ENCODE measurements around the gene PVALEF.
"Not testable (repeated sequence)": the region's sequence is repeated elsewhere in the genome, so short reads cannot be mapped to it uniquely, and the experiment has no call there.

The PVALEF gene

DNA sequence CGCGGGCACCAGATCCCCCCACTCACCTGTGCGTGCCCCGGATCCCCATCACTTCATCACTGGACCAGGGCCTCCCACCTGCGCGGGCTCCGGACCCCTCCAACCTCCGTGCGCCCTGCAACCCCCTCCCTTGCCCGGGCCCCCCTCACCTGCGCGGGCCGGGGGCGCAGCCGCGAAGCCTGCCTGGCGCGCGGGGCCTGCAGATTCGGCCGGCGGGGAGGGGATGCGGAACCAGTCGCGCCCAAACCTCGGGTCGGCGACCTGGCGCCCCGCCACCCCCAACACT is 57.3 kb downstream of the PVALEF start:
- no peaks in the 10 kb centered on the region for H3K27me3 ChIP-seq (ENCODE audit: insufficient read depth, low read length)
- H3K36me3 ChIP-seq (ENCODE audit: insufficient read depth, low read length): no peaks in the 10 kb centered on the region
- peak overlapping the region; percentile 94 for H3K4me3 ChIP-seq (ENCODE audit: low read depth, low read length)
- no peak overlapping the region for H3K27ac ChIP-seq (ENCODE audit: low read depth, low read length)
- peaks cover 8% of the 10 kb centered on the region for H3K4me1 ChIP-seq (ENCODE audit: control insufficient read depth, insufficient read depth, low read length, unreplicated experiment)
- peaks cover 5% of the 10 kb centered on the region for H3K79me2 ChIP-seq (ENCODE audit: control insufficient read depth, insufficient read depth, low read length, unreplicated experiment)
- H2AFZ ChIP-seq (ENCODE audit: low read length, unreplicated experiment): peak overlapping the region; percentile 83

DNA sequence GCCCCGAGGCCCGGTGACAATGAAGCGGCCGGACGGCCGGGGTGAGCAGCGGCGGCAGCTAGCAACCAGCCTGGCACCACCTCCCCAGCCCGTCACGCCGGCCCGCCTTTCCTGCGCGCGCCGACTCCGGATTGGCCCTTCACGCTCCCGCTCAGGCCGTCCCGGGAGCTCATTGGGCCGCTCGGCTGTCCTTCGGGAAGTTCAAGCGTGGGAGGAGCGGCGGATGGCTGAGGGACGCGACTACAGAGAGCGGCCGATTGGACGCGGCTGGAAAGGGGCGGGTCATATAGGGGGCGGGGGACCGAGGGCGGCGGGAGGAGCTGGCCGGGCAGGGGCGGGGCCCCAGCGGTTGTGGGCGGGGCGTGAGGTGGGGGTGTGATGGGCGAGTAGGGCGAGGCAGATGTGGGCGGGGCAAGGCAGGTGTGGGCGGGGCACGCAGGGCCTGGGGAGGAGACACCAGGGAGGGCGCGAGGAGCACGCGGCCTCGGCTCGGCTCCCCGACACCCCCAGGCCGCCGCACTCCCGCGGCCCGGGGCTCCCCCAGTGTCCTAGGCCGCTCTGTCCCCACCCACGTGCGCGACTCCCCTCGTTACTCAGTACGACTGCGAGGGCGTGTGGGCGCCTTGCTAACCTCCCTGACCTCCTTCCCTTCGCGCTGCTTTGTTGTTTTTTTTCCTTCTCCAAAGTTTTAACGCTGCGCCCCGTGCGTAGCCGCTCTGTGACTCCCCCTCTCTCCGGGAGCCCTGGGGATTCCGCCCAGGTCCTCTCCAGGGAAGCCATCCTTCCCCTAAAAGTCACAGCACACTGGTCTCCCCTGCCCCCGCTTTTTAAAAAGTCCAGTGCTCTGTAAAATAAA is 57.8 kb downstream of the PVALEF start, which contains the start of gene CEP131:
Gene CEP131, minus strand, starts transcription at position 60 of the 856 bp plus-strand sequence. CDS start 2,909 bp downstream, outside the sequence.
- Histone ChIP-seq H2AFZ (ENCODE audit: low read length, unreplicated experiment) (peak within 1 kb of the TSS; percentile 99), H3K27me3 (ENCODE audit: insufficient read depth, low read length) (no peaks in the 10 kb centered on the region), H3K27ac (ENCODE audit: low read depth, low read length) (no peak within 1 kb of the TSS), H3K4me1 (ENCODE audit: control insufficient read depth, insufficient read depth, low read length, unreplicated experiment) (peaks cover 8% of the 10 kb centered on the region), H3K79me2 (ENCODE audit: control insufficient read depth, insufficient read depth, low read length, unreplicated experiment) (peaks cover 5% of the 10 kb centered on the region), H3K4me3 (ENCODE audit: low read depth, low read length) (peak within 1 kb of the TSS; percentile 94), H3K36me3 (ENCODE audit: insufficient read depth, low read length) (no peaks in the 10 kb centered on the region)

DNA sequence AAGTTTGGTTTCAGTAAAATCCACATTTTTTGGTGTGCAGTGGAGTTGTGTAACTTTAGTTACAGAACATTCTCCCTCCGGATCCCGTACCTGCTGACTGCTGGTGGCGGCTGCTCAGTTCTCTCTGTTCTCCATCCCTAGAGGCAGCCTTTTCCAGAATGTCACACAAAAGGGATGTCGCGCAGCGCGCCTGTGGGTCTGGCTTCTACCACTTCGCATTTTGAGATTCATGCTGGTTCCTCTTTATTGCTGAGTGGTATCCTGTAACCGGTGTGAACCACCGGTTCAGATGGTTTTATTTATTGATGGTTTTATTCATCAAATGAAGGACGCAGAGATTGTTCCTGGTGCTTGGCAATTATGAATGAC is 58.4 kb downstream of the PVALEF start:
- Histone ChIP-seq H3K27me3 (ENCODE audit: insufficient read depth, low read length) (no peaks in the 10 kb centered on the region), H3K27ac (ENCODE audit: low read depth, low read length) (no peak overlapping the region), H3K4me1 (ENCODE audit: control insufficient read depth, insufficient read depth, low read length, unreplicated experiment) (peaks cover 8% of the 10 kb centered on the region), H3K4me3 (ENCODE audit: low read depth, low read length) (peak overlapping the region; percentile 80), H3K79me2 (ENCODE audit: control insufficient read depth, insufficient read depth, low read length, unreplicated experiment) (peaks cover 5% of the 10 kb centered on the region), H3K36me3 (ENCODE audit: insufficient read depth, low read length) (no peaks in the 10 kb centered on the region), H2AFZ (ENCODE audit: low read length, unreplicated experiment) (peak overlapping the region; percentile 99)

DNA sequence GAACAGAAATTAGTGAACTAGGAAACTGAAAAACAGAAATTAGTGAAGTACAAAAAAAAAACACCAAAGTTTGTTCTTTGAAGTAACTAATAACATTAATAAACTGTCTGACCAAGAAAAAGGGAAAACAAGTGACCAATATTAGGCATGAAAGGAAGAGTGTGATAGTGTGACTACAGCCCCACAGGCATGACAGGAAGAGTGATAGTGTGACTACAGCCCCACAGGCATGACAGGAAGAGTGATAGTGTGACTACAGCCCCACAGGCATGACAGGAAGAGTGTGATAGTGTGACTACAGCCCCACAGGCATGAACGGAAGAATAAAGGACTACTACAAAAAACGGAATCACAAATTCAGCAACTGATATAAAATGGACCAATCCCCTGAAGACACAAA is 62.3 kb downstream of the PVALEF start:
- not testable (repeated sequence) for H3K4me1 ChIP-seq (ENCODE audit: control insufficient read depth, insufficient read depth, low read length, unreplicated experiment); H3K36me3 ChIP-seq (ENCODE audit: insufficient read depth, low read length); H2AFZ ChIP-seq (ENCODE audit: low read length, unreplicated experiment); H3K27me3 ChIP-seq (ENCODE audit: insufficient read depth, low read length); H3K27ac ChIP-seq (ENCODE audit: low read depth, low read length); H3K79me2 ChIP-seq (ENCODE audit: control insufficient read depth, insufficient read depth, low read length, unreplicated experiment); H3K4me3 ChIP-seq (ENCODE audit: low read depth, low read length)

DNA sequence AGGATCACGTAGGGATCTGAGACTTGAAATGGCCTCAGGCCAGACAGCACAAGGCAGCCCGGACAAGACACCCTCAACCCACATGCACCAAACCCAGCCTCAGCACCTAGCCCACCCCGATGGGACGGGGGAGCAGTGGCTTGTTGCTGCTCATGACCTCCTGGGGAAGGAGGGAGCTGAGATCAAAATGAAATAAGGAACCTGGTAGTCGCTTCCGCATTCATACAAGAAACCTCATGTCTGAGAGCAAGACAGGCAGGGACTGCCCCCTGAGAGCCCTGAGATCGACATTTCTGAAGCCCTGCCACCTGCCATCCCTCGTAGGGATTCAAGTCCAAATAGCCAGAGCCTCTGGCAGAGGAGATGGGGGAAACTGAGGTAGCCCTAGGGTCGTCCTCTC is 63.1 kb downstream of the PVALEF start:
- H3K27me3 ChIP-seq (ENCODE audit: insufficient read depth, low read length): no peaks in the 10 kb centered on the region
- no peak overlapping the region for H3K27ac ChIP-seq (ENCODE audit: low read depth, low read length)
- no peaks in the 10 kb centered on the region for H3K36me3 ChIP-seq (ENCODE audit: insufficient read depth, low read length)
- H3K79me2 ChIP-seq (ENCODE audit: control insufficient read depth, insufficient read depth, low read length, unreplicated experiment): no peaks in the 10 kb centered on the region
- H2AFZ ChIP-seq (ENCODE audit: low read length, unreplicated experiment): no peak overlapping the region
- H3K4me3 ChIP-seq (ENCODE audit: low read depth, low read length): no peak overlapping the region
- H3K4me1 ChIP-seq (ENCODE audit: control insufficient read depth, insufficient read depth, low read length, unreplicated experiment): peaks cover 3% of the 10 kb centered on the region

GRCh38 chr17:81228834-81229665 is 63.7 kb downstream of the PVALEF start:
- H3K27ac ChIP-seq (ENCODE audit: low read depth, low read length): no peak overlapping the region
- no peak overlapping the region for H2AFZ ChIP-seq (ENCODE audit: low read length, unreplicated experiment)
- H3K79me2 ChIP-seq (ENCODE audit: control insufficient read depth, insufficient read depth, low read length, unreplicated experiment): no peaks in the 10 kb centered on the region
- H3K36me3 ChIP-seq (ENCODE audit: insufficient read depth, low read length): no peaks in the 10 kb centered on the region
- no peak overlapping the region for H3K4me3 ChIP-seq (ENCODE audit: low read depth, low read length)
- H3K27me3 ChIP-seq (ENCODE audit: insufficient read depth, low read length): no peaks in the 10 kb centered on the region
- H3K4me1 ChIP-seq (ENCODE audit: control insufficient read depth, insufficient read depth, low read length, unreplicated experiment): no peaks in the 10 kb centered on the region

DNA sequence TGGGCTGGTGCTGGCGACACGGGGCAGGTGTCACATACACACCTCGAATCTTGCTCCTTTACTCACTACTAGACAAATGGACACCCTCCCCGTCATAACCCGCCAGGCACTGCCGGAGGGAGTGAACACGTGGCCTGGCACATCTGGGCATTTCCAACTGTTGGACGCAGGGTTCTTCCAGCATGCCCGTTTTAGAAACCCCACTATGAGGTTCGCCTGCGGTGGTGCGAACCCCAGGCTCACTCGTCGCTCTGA is 64.3 kb downstream of the PVALEF start:
- Histone ChIP-seq H2AFZ (ENCODE audit: low read length, unreplicated experiment) (no peak overlapping the region), H3K36me3 (ENCODE audit: insufficient read depth, low read length) (no peaks in the 10 kb centered on the region), H3K27ac (ENCODE audit: low read depth, low read length) (no peak overlapping the region), H3K79me2 (ENCODE audit: control insufficient read depth, insufficient read depth, low read length, unreplicated experiment) (no peaks in the 10 kb centered on the region), H3K4me1 (ENCODE audit: control insufficient read depth, insufficient read depth, low read length, unreplicated experiment) (no peaks in the 10 kb centered on the region), H3K27me3 (ENCODE audit: insufficient read depth, low read length) (no peaks in the 10 kb centered on the region), H3K4me3 (ENCODE audit: low read depth, low read length) (no peak overlapping the region)

DNA sequence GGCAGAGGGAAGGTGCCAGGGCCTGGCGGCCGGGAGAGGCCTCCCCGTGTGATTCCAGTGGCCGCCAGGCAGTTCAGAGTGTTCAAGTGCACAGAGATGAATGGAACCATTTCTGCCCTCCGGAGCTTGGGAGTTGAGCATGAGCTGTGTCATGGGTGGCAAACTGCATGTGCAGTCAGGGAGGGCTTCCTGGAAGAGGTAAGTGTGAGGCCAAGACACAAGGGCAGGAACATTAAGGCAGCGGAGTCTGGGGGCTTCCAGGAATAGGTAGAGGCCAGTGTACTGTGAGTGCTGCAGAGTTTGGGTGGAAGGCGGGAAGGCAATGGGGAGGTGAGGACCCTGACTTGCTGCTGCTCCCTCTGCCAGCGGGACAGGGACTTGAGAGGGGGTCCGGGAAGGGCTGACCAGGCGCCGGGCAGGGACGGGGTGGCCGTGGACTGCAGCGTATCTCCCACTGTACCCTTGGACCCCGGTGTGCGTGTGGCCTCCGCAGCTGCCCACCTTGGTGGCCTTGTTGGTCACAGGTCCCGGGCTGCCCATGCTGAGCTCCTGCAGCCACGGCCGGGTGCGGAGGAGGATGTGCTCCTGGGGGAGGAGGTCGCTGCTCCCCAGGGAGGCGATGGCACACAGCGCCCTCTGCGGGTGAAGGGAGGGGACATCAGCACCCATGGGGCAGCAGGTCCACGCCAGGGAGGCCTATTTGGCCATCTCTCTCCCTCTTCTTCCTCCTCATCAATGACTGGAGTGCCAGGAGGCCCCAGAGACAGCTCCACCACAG is 64.9 kb downstream of the PVALEF start:
- no peaks in the 10 kb centered on the region for H3K4me1 ChIP-seq (ENCODE audit: control insufficient read depth, insufficient read depth, low read length, unreplicated experiment)
- no peaks in the 10 kb centered on the region for H3K27me3 ChIP-seq (ENCODE audit: insufficient read depth, low read length)
- no peaks in the 10 kb centered on the region for H3K36me3 ChIP-seq (ENCODE audit: insufficient read depth, low read length)
- no peak overlapping the region for H3K4me3 ChIP-seq (ENCODE audit: low read depth, low read length)
- no peak overlapping the region for H3K27ac ChIP-seq (ENCODE audit: low read depth, low read length)
- no peak overlapping the region for H2AFZ ChIP-seq (ENCODE audit: low read length, unreplicated experiment)
- H3K79me2 ChIP-seq (ENCODE audit: control insufficient read depth, insufficient read depth, low read length, unreplicated experiment): no peaks in the 10 kb centered on the region

- H3K79me2 ChIP-seq (ENCODE audit: control insufficient read depth, insufficient read depth, low read length, unreplicated experiment): peaks cover 2% of the 10 kb centered on the region
- no peak overlapping the region for H2AFZ ChIP-seq (ENCODE audit: low read length, unreplicated experiment)
- H3K36me3 ChIP-seq (ENCODE audit: insufficient read depth, low read length): no peaks in the 10 kb centered on the region
- no peak overlapping the region for H3K4me3 ChIP-seq (ENCODE audit: low read depth, low read length)
- H3K27ac ChIP-seq (ENCODE audit: low read depth, low read length): no peak overlapping the region
- no peaks in the 10 kb centered on the region for H3K27me3 ChIP-seq (ENCODE audit: insufficient read depth, low read length)
- no peaks in the 10 kb centered on the region for H3K4me1 ChIP-seq (ENCODE audit: control insufficient read depth, insufficient read depth, low read length, unreplicated experiment)
Observed at GRCh38 chr17:81231121-81231645, 65.9 kb downstream of the PVALEF start.

GRCh38 chr17:81231766-81232581 is 66.7 kb downstream of the PVALEF start:
- Histone ChIP-seq H3K4me1 (ENCODE audit: control insufficient read depth, insufficient read depth, low read length, unreplicated experiment) (no peaks in the 10 kb centered on the region), H3K27me3 (ENCODE audit: insufficient read depth, low read length) (no peaks in the 10 kb centered on the region), H3K27ac (ENCODE audit: low read depth, low read length) (no peak overlapping the region), H3K4me3 (ENCODE audit: low read depth, low read length) (no peak overlapping the region), H3K36me3 (ENCODE audit: insufficient read depth, low read length) (no peaks in the 10 kb centered on the region), H3K79me2 (ENCODE audit: control insufficient read depth, insufficient read depth, low read length, unreplicated experiment) (peaks cover 6% of the 10 kb centered on the region), H2AFZ (ENCODE audit: low read length, unreplicated experiment) (no peak overlapping the region)

All from ACC112 (cell line).